ENCODE data around the gene FAM216A. TPM values are rescaled to one million over a fixed set of nuclear protein-coding genes. Genes with fewer than 3 reads are reported as not detected.

Gene FAM216A
- total RNA-seq, 1 experiment from 2014 or later: 10.1 TPM

DNA sequence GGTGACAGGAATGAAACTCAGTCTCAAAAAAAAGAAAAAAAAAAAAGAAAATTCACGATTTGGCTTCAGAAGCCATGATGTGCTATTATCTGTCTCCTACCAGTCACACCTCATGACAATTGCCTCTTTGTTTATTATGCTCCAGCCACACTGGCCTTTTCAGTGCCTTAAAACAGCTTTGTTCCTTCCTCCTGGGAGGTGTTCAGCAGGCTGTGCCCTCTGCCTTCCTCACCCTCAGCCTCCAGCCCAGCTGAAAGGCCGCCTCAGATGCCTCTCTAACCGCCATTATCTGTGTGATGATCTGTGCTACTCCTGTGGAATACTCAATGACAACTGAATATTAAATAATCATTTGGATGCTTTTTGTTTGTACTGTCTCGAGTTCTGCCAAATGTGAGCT is 9.9 kb upstream of the FAM216A start:
- peaks cover 6 to 21% of the 10 kb centered on the region in 2 experiments; a peak in 2 of 4 replicates for H3K36me3 ChIP-seq (ENCODE audit: control insufficient read depth in 1 of 2, insufficient read depth in 2 of 2, low read length in 2 of 2)
- BruUV-seq (replicated peaks): no TSS peak
- RAD21 ChIA-PET (ENCODE audit: low non-redundant PET in 1 of 2, low total read pairs in 2 of 2, uncharacterized antibody in 2 of 2, unreplicated experiment in 2 of 2): no interaction called here
- POLR2A ChIA-PET: no interaction called here
- H3K4me1 ChIP-seq (ENCODE audit: control insufficient read depth in 1 of 2, insufficient read depth in 2 of 2, low read length in 2 of 2): no peaks in the 10 kb centered on the region
- no peak overlapping the region for H3K9ac ChIP-seq (ENCODE audit: low read length)
- ATAC-seq: no peak
- no peak overlapping the region for H3K4me3 ChIP-seq (replicated peaks in 1 of 2; ENCODE audit: low read depth in 1 of 2, low read length in 2 of 2)
- intact Hi-C loops (cut with micrococcal nuclease): no loop called here
- no peaks in the 10 kb centered on the region for H3K9me3 ChIP-seq (ENCODE audit: control insufficient read depth in 1 of 2, insufficient read depth in 1 of 2, low read depth in 1 of 2, low read length in 2 of 2)
- no peaks in the 10 kb centered on the region for H3K9me2 ChIP-seq (ENCODE audit: insufficient read depth)
- no peaks in the 10 kb centered on the region for H3K27me3 ChIP-seq (ENCODE audit: insufficient read depth, low read length)
- H3K27ac ChIP-seq (ENCODE audit: low read depth, low read length): no peak overlapping the region
- CTCF ChIA-PET: interaction anchor here (1.3 to 1.9 kb wide), 2 partner anchors 9 to 27 kb away, joined by 3 to 6 read pairs; partner anchors contain the start of gene ARPC3
- TF ChIP-seq SIN3A (IDR thresholded peaks at IDR 0.05; ENCODE audit: low read depth): no peak
- TF ChIP-seq TCF7L2 (IDR thresholded peaks at IDR 0.05; ENCODE audit: borderline replicate concordance, extremely low read depth, insufficient read depth, insufficient read length): no peak
- TF ChIP-seq ZFX (IDR thresholded peaks at IDR 0.05): no peak
- TF ChIP-seq POLR2AphosphoS5 (IDR thresholded peaks at IDR 0.05; ENCODE audit: low read depth, low read length): no peak
- no peak for TF ChIP-seq EZH2 (IDR thresholded peaks at IDR 0.05)
- TF ChIP-seq EZH2phosphoT487 (IDR thresholded peaks at IDR 0.05; ENCODE audit: borderline replicate concordance): no peak
- TF ChIP-seq JUND (IDR thresholded peaks at IDR 0.05): no peak
- TF ChIP-seq, protein P1, sequence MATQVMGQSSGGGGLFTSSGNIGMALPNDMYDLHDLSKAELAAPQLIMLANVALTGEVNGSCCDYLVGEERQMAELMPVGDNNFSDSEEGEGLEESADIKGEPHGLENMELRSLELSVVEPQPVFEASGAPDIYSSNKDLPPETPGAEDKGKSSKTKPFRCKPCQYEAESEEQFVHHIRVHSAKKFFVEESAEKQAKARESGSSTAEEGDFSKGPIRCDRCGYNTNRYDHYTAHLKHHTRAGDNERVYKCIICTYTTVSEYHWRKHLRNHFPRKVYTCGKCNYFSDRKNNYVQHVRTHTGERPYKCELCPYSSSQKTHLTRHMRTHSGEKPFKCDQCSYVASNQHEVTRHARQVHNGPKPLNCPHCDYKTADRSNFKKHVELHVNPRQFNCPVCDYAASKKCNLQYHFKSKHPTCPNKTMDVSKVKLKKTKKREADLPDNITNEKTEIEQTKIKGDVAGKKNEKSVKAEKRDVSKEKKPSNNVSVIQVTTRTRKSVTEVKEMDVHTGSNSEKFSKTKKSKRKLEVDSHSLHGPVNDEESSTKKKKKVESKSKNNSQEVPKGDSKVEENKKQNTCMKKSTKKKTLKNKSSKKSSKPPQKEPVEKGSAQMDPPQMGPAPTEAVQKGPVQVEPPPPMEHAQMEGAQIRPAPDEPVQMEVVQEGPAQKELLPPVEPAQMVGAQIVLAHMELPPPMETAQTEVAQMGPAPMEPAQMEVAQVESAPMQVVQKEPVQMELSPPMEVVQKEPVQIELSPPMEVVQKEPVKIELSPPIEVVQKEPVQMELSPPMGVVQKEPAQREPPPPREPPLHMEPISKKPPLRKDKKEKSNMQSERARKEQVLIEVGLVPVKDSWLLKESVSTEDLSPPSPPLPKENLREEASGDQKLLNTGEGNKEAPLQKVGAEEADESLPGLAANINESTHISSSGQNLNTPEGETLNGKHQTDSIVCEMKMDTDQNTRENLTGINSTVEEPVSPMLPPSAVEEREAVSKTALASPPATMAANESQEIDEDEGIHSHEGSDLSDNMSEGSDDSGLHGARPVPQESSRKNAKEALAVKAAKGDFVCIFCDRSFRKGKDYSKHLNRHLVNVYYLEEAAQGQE (IDR thresholded peaks at IDR 0.05; ENCODE audit: low read depth): no peak
- TF ChIP-seq EGR1 (IDR thresholded peaks at IDR 0.05; ENCODE audit: low read depth): no peak
- no peak for TF ChIP-seq ELF1 (IDR thresholded peaks at IDR 0.05; ENCODE audit: borderline replicate concordance, low read depth)
- no peak for TF ChIP-seq CBX3 (IDR thresholded peaks at IDR 0.05; ENCODE audit: low read depth)
- TF ChIP-seq SRF (IDR thresholded peaks at IDR 0.05; ENCODE audit: low read depth): no peak
- TF ChIP-seq, protein P2, sequence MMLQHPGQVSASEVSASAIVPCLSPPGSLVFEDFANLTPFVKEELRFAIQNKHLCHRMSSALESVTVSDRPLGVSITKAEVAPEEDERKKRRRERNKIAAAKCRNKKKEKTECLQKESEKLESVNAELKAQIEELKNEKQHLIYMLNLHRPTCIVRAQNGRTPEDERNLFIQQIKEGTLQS (IDR thresholded peaks at IDR 0.05): no peak
- TF ChIP-seq, protein P3, sequence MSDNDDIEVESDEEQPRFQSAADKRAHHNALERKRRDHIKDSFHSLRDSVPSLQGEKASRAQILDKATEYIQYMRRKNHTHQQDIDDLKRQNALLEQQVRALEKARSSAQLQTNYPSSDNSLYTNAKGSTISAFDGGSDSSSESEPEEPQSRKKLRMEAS (IDR thresholded peaks at IDR 0.05): no peak
- TF ChIP-seq SP1 (IDR thresholded peaks at IDR 0.05; ENCODE audit: low read depth): no peak
- TF ChIP-seq, protein P4, sequence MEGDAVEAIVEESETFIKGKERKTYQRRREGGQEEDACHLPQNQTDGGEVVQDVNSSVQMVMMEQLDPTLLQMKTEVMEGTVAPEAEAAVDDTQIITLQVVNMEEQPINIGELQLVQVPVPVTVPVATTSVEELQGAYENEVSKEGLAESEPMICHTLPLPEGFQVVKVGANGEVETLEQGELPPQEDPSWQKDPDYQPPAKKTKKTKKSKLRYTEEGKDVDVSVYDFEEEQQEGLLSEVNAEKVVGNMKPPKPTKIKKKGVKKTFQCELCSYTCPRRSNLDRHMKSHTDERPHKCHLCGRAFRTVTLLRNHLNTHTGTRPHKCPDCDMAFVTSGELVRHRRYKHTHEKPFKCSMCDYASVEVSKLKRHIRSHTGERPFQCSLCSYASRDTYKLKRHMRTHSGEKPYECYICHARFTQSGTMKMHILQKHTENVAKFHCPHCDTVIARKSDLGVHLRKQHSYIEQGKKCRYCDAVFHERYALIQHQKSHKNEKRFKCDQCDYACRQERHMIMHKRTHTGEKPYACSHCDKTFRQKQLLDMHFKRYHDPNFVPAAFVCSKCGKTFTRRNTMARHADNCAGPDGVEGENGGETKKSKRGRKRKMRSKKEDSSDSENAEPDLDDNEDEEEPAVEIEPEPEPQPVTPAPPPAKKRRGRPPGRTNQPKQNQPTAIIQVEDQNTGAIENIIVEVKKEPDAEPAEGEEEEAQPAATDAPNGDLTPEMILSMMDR (IDR thresholded peaks at IDR 0.05 in 2 of 3, conservative IDR thresholded peaks at IDR 0.05 in 1 of 3; ENCODE audit: borderline replicate concordance in 1 of 3, insufficient read depth in 1 of 3, low read depth in 2 of 3, low read length in 2 of 3): no peak
- TF ChIP-seq POLR2A (IDR thresholded peaks at IDR 0.05; ENCODE audit: borderline replicate concordance, extremely low read depth, insufficient read depth, insufficient read length): no peak
- no peak for TF ChIP-seq YY1 (IDR thresholded peaks at IDR 0.05; ENCODE audit: extremely low read depth, insufficient replicate concordance, low read depth, low read length)
- no peak for TF ChIP-seq ZNF274 (IDR thresholded peaks at IDR 0.05; ENCODE audit: low read depth, low read length)
- DNase-seq (ENCODE audit: low read depth, low spot score): no peak
- H2AFZ ChIP-seq (ENCODE audit: low read depth, low read length, poor library complexity, severe bottlenecking): no peak overlapping the region
- no peaks in the 10 kb centered on the region for H4K20me1 ChIP-seq (ENCODE audit: insufficient read depth)
- H3K4me2 ChIP-seq (ENCODE audit: low read length): no peak overlapping the region
- peaks cover 17% of the 10 kb centered on the region; the same call in 1 of the 2 replicates for H3K79me2 ChIP-seq (ENCODE audit: insufficient read depth, low read length)
